Measurements from ENCODE around the gene TAOK3.
A peak's percentile ranks its signal among the peaks of the same experiment; 100 is the strongest.
"Not testable (repeated sequence)": the region's sequence is repeated elsewhere in the genome, so short reads cannot be mapped to it uniquely, and the experiment has no call there.

TAOK3 gene

GRCh38 chr12:118299791-118300460 lies 72.8 kb downstream of the TAOK3 start:
- DNase-seq (ENCODE audit: low spot score): no peak

- no peak for DNase-seq (ENCODE audit: low spot score)
Measured at GRCh38 chr12:118297284-118297683, 75.4 kb downstream of the TAOK3 start.

- DNase-seq (ENCODE audit: low spot score): no peak
Measured at GRCh38 chr12:118292836-118293235, 79.9 kb downstream of the TAOK3 start.

- DNase-seq (ENCODE audit: low spot score): no peak
Measured at GRCh38 chr12:118290130-118290529, 82.6 kb downstream of the TAOK3 start.

GRCh38 chr12:118288174-118288573 lies 84.5 kb downstream of the TAOK3 start:
- DNase-seq (ENCODE audit: low spot score): no peak

- DNase-seq (ENCODE audit: low spot score): no peak
Measured at GRCh38 chr12:118287728-118288127, 85.0 kb downstream of the TAOK3 start.

- no peak for DNase-seq (ENCODE audit: low spot score)
Measured at GRCh38 chr12:118282767-118283166, 89.9 kb downstream of the TAOK3 start.

GRCh38 chr12:118278288-118278687 lies 94.4 kb downstream of the TAOK3 start:
- not testable (repeated sequence) for DNase-seq (ENCODE audit: low spot score)

GRCh38 chr12:118274066-118274465 lies 98.6 kb downstream of the TAOK3 start:
- no peak for DNase-seq (ENCODE audit: low spot score)

GRCh38 chr12:118271770-118272417 lies 100.8 kb downstream of the TAOK3 start:
- DNase-seq (ENCODE audit: low spot score): no peak

- no peak for DNase-seq (ENCODE audit: low spot score)
Measured at GRCh38 chr12:118271183-118271582, 101.5 kb downstream of the TAOK3 start.

- no peak for DNase-seq (ENCODE audit: low spot score)
Measured at GRCh38 chr12:118269806-118270205, 102.9 kb downstream of the TAOK3 start.

GRCh38 chr12:118259079-118259478 lies 113.6 kb downstream of the TAOK3 start:
- DNase-seq (ENCODE audit: low spot score): no peak

GRCh38 chr12:118256352-118256751 lies 116.4 kb downstream of the TAOK3 start:
- DNase-seq (ENCODE audit: low spot score): no peak

GRCh38 chr12:118249547-118249946 lies 123.2 kb downstream of the TAOK3 start:
- no peak for DNase-seq (ENCODE audit: low spot score)

GRCh38 chr12:118245886-118246285 lies 126.8 kb downstream of the TAOK3 start:
- DNase-seq (ENCODE audit: low spot score): not testable (repeated sequence)

GRCh38 chr12:118238888-118239287 lies 133.8 kb downstream of the TAOK3 start:
- DNase-seq (ENCODE audit: low spot score): no peak

GRCh38 chr12:118237908-118238307 lies 134.8 kb downstream of the TAOK3 start:
- DNase-seq (ENCODE audit: low spot score): peak; percentile 20

- no peak for DNase-seq (ENCODE audit: low spot score)
Measured at GRCh38 chr12:118237052-118237665, 135.5 kb downstream of the TAOK3 start.

- DNase-seq (ENCODE audit: low spot score): no peak
Measured at GRCh38 chr12:118220702-118221101, 152.0 kb downstream of the TAOK3 start.

GRCh38 chr12:118219772-118220171 lies 152.9 kb downstream of the TAOK3 start:
- no peak for DNase-seq (ENCODE audit: low spot score)

GRCh38 chr12:118219106-118219505 lies 153.6 kb downstream of the TAOK3 start:
- no peak for DNase-seq (ENCODE audit: low spot score)

- DNase-seq (ENCODE audit: low spot score): no peak
Measured at GRCh38 chr12:118213452-118213851, 159.3 kb downstream of the TAOK3 start.

Measured in AG08396 (cell line).